Right lobe of liver (tissue), 6 donors: ENCODE data around the gene ATP10A. TPM values are rescaled to one million over a fixed set of nuclear protein-coding genes. Genes with fewer than 3 reads are reported as not detected.

Experiments used
- ATAC-seq, 4 donors: fragments of 200-7000 bp; cut with Tn5 transposase; one replicate each; pipeline ENCODE4 v1.9.1; 2020; ENCODE audit warnings: mild to moderate bottlenecking in 4 of 4, moderate library complexity in 4 of 4
- DNase-seq, 3 donors: peaks; one replicate each; pipeline ENCODE4 v3.0.0-alpha.2; 2020
- H3K27ac ChIP-seq, 3 donors: fragments of 200-600 bp; one replicate each; pipeline ENCODE4 v1.8.0; 2022
- H3K27me3 ChIP-seq, 2 donors: fragments of 200-600 bp; one replicate each; pipeline ENCODE4 v1.8.0; 2022
- H3K36me3 ChIP-seq, 4 donors: fragments of 200-600 bp; sonication (generic) in 1 of 4; one replicate each; pipeline versions ENCODE4 v1.5.1 to v1.8.0; 2017 to 2022; ENCODE audit warnings: control low read depth in 1 of 4
- H3K4me1 ChIP-seq, 4 donors: fragments of 200-600 bp; sonication (generic) in 1 of 4; one replicate each; pipeline versions ENCODE4 v1.5.1 to v1.8.0; 2017 to 2022; ENCODE audit warnings: control low read depth in 1 of 4
- H3K4me3 ChIP-seq, 3 donors: fragments of 200-600 bp; one replicate each; pipeline ENCODE4 v1.8.0; 2022
- H3K9me3 ChIP-seq, 4 donors: fragments of 200-600 bp; sonication (generic) in 1 of 4; one replicate each; pipeline versions ENCODE4 v1.5.1 to v1.8.0; 2017 to 2022; ENCODE audit warnings: control low read depth in 1 of 4
- CTCF ChIP-seq, 4 donors: fragments of 200-600 bp in 3 of 4; fragments of 450-650 bp in 1 of 4; IDR thresholded peaks; one replicate each; pipeline versions ENCODE4 v1.5.1 to v1.8.0; 2016 to 2022; ENCODE audit warnings: antibody characterized with exemption in 4 of 4, mild to moderate bottlenecking in 2 of 4
- POLR2A ChIP-seq: fragments of 450-650 bp; IDR thresholded peaks from one replicate; pipeline ENCODE4 v1.6.1; 2017; ENCODE audit warnings: antibody characterized with exemption, mild to moderate bottlenecking
- WGBS: methylation state at CpG from one replicate; pipeline ENCODE4 v1.1.6; 2018; ENCODE audit warnings: low coverage, low lambda C conversion rate; ENCODE audit not compliant: insufficient coverage; ENCODE audit errors: missing lambda C conversion rate; 5-methylcytosine and 5-hydroxymethylcytosine counted together
- intact Hi-C, 2 donors: fragments of 100-400 bp; cut with DNase I; formaldehyde crosslinking; loops; one replicate each; pipeline versions ENCODE4 v1.11.2 to v1.14.1; 2022
- total RNA-seq, 6 experiments: library from RNA; depleted of rRNA in 2 of 6; stranded (reverse); fragments of >200 nt in 2 of 6; fragmentation: NEBNext Ultra II Directional in 3 of 6; extraction: Animal tissue kit (Norgen Biotek cat#: 25700) in 3 of 6; gene quantifications; one replicate each; pipeline versions ENCODE4 v1.1.0 to v1.2.4, GENCODE V29; 2016 to 2023
- donor health status: DM: no; HTN: yes; CAD: no.
- donor health status: DM: no; HTN: no; CAD: no.
- donor health status: DM: no; HTN: no; CAD: no.
- donor health status: DM: no; HTN: yes; CAD: no.
- donor health status: DM: no; HTN: yes; CAD: no.

Gene ATP10A
- total RNA-seq, 6 experiments from 2014 or later = 0.15 to 1.00 (median 0.34) TPM

- DNase-seq (no peak), ATAC-seq (no peak)
- Histone ChIP-seq H3K9me3 (no peaks in the 10 kb centered on the region), H3K4me3 (no peak overlapping the region), H3K4me1 (no peaks in the 10 kb centered on the region), H3K27ac (no peak overlapping the region), H3K36me3 (no peaks in the 10 kb centered on the region), H3K27me3 (no peaks in the 10 kb centered on the region)
- intact Hi-C loops = no loop called here
- WGBS = 85% methylated on average over 7 of the region's 7 CpGs
- TF ChIP-seq CTCF (IDR thresholded peaks at IDR 0.05) (no peak), POLR2A (no peak)
Observed at GRCh38 chr15:25875566-25875965, 12.4 kb upstream of the ATP10A start.

- H3K27me3 ChIP-seq = no peaks in the 10 kb centered on the region
- no peaks in the 10 kb centered on the region for H3K4me1 ChIP-seq
- DNase-seq (no peak), ATAC-seq (no peak)
- H3K36me3 ChIP-seq = no peaks in the 10 kb centered on the region
- no peak for TF ChIP-seq CTCF (IDR thresholded peaks at IDR 0.05)
- TF ChIP-seq POLR2A = no peak
- no peak overlapping the region for H3K4me3 ChIP-seq
- intact Hi-C loops = no loop called here
- H3K27ac ChIP-seq = no peak overlapping the region
- H3K9me3 ChIP-seq = no peaks in the 10 kb centered on the region
Observed at GRCh38 chr15:25874379-25874778, 11.3 kb upstream of the ATP10A start.

GRCh38 chr15:25871403-25871802 is 8.3 kb upstream of the ATP10A start:
- no peak for ATAC-seq
- H3K4me3 ChIP-seq = no peak overlapping the region
- H3K4me1 ChIP-seq = no peaks in the 10 kb centered on the region
- H3K9me3 ChIP-seq = no peaks in the 10 kb centered on the region
- H3K27ac ChIP-seq = no peak overlapping the region
- no peaks in the 10 kb centered on the region for H3K27me3 ChIP-seq
- TF ChIP-seq POLR2A (no peak), CTCF (IDR thresholded peaks at IDR 0.05) (no peak)
- intact Hi-C loops = no loop called here
- no peak for DNase-seq
- H3K36me3 ChIP-seq = no peaks in the 10 kb centered on the region

GRCh38 chr15:25870938-25871337 is 7.8 kb upstream of the ATP10A start:
- no peak overlapping the region for H3K27ac ChIP-seq
- TF ChIP-seq POLR2A (no peak), CTCF (IDR thresholded peaks at IDR 0.05) (no peak)
- no peaks in the 10 kb centered on the region for H3K4me1 ChIP-seq
- no peaks in the 10 kb centered on the region for H3K9me3 ChIP-seq
- H3K27me3 ChIP-seq = no peaks in the 10 kb centered on the region
- DNase-seq = no peak
- H3K36me3 ChIP-seq = no peaks in the 10 kb centered on the region
- 78% methylated on average over 2 of the region's 2 CpGs for WGBS
- intact Hi-C loops = no loop called here
- no peak overlapping the region for H3K4me3 ChIP-seq
- no peak for ATAC-seq

GRCh38 chr15:25869701-25870100 is 6.6 kb upstream of the ATP10A start:
- H3K27me3 ChIP-seq = no peaks in the 10 kb centered on the region
- no peak overlapping the region for H3K27ac ChIP-seq
- 37% methylated on average over 8 of the region's 8 CpGs for WGBS
- H3K9me3 ChIP-seq = no peaks in the 10 kb centered on the region
- ATAC-seq (no peak), DNase-seq (no peak)
- TF ChIP-seq POLR2A (no peak), CTCF (IDR thresholded peaks at IDR 0.05) (no peak)
- no peaks in the 10 kb centered on the region for H3K4me1 ChIP-seq
- H3K36me3 ChIP-seq = no peaks in the 10 kb centered on the region
- intact Hi-C loops = no loop called here
- H3K4me3 ChIP-seq = no peak overlapping the region
